Mesenchymal stem cell (in vitro differentiated cells and primary cell): Measurements from ENCODE around the gene PDHA1.

Experiments used
- DNase-seq: peaks from one replicate; pipeline ENCODE4 v3.0.0-alpha.2; 2013
- H2AFZ ChIP-seq: one replicate; pipeline ENCODE4 v1.6.1; 2013; ENCODE audit warnings: low read depth, mild to moderate bottlenecking, control low read depth, inconsistent platforms, low read length, moderate library complexity
- H2AK5ac ChIP-seq: 2 replicates; pipeline ENCODE4 v1.6.1; 2013; ENCODE audit warnings: low read length, moderate library complexity, mild to moderate bottlenecking, inconsistent platforms; ENCODE audit not compliant: severe bottlenecking
- H2BK120ac ChIP-seq: one replicate; pipeline ENCODE4 v1.6.1; 2013; ENCODE audit warnings: low read depth, mild to moderate bottlenecking, inconsistent platforms, low read length, moderate library complexity
- H2BK12ac ChIP-seq, 2 experiments: one replicate each; pipeline ENCODE4 v1.6.1; 2013; ENCODE audit warnings: inconsistent platforms in 2 of 2, low read length in 2 of 2, mild to moderate bottlenecking in 2 of 2, moderate library complexity in 2 of 2, control low read depth in 1 of 2
- H2BK15ac ChIP-seq: one replicate; pipeline ENCODE4 v1.6.1; 2013; ENCODE audit warnings: mild to moderate bottlenecking, low read depth, inconsistent platforms; ENCODE audit not compliant: poor library complexity, severe bottlenecking
- H2BK5ac ChIP-seq: 2 replicates; pipeline ENCODE4 v1.6.1; 2013; ENCODE audit warnings: low read depth, mild to moderate bottlenecking, low read length, control low read depth, inconsistent platforms; ENCODE audit not compliant: poor library complexity, severe bottlenecking
- H3K14ac ChIP-seq, 2 experiments: one replicate each; pipeline ENCODE4 v1.6.1; 2013; ENCODE audit warnings: inconsistent platforms in 2 of 2, low read length in 2 of 2, control low read depth in 1 of 2, mild to moderate bottlenecking in 1 of 2, moderate library complexity in 1 of 2
- H3K18ac ChIP-seq, 2 experiments: one replicate each; pipeline ENCODE4 v1.6.1; 2013; ENCODE audit warnings: inconsistent platforms in 2 of 2, low read length in 2 of 2, control low read depth in 1 of 2, low read depth in 1 of 2, mild to moderate bottlenecking in 1 of 2
- H3K23ac ChIP-seq, 2 experiments: one replicate each; pipeline ENCODE4 v1.6.1; 2013; ENCODE audit warnings: inconsistent platforms in 2 of 2, low read length in 2 of 2, mild to moderate bottlenecking in 2 of 2, moderate library complexity in 2 of 2, control low read depth in 1 of 2
- H3K27ac ChIP-seq: 2 replicates; pipeline ENCODE4 v1.5.1; 2013; ENCODE audit warnings: mild to moderate bottlenecking, moderate library complexity, low read length, control low read depth, inconsistent platforms; ENCODE audit not compliant: poor library complexity, severe bottlenecking
- H3K27me3 ChIP-seq, 2 experiments: 2 replicates each; pipeline versions ENCODE4 v1.6.1 to v1.7.0; 2013; ENCODE audit warnings: low read length in 2 of 2, mild to moderate bottlenecking in 2 of 2, moderate library complexity in 2 of 2, control low read depth in 1 of 2, inconsistent platforms in 1 of 2; ENCODE audit not compliant: control insufficient read depth in 1 of 2, insufficient read depth in 1 of 2
- H3K36me3 ChIP-seq, 2 experiments: 2 replicates each; pipeline versions ENCODE4 v1.6.1 to v1.7.0; 2013; ENCODE audit warnings: low read length in 2 of 2, control low read depth in 1 of 2, inconsistent platforms in 1 of 2, low read depth in 1 of 2, mild to moderate bottlenecking in 1 of 2; ENCODE audit not compliant: insufficient read depth in 2 of 2, control insufficient read depth in 1 of 2
- H3K4ac ChIP-seq, 2 experiments: one replicate each; pipeline ENCODE4 v1.6.1; 2013; ENCODE audit warnings: inconsistent platforms in 2 of 2, low read length in 2 of 2, mild to moderate bottlenecking in 2 of 2, moderate library complexity in 2 of 2, control low read depth in 1 of 2, low read depth in 1 of 2
- H3K4me1 ChIP-seq: 2 replicates; pipeline ENCODE4 v1.6.1; 2013; ENCODE audit warnings: low read depth, low read length, control low read depth; ENCODE audit not compliant: control insufficient read depth, insufficient read depth
- H3K4me2 ChIP-seq: 2 replicates; pipeline ENCODE4 v1.6.1; 2013; ENCODE audit warnings: low read length, mild to moderate bottlenecking, inconsistent platforms; ENCODE audit not compliant: poor library complexity, severe bottlenecking
- H3K4me3 ChIP-seq, 2 experiments: 2 replicates each; pipeline versions ENCODE4 v1.5.1 to v1.7.0; 2013; ENCODE audit warnings: low read length in 2 of 2, mild to moderate bottlenecking in 2 of 2, control low read depth in 1 of 2, low read depth in 1 of 2; ENCODE audit not compliant: insufficient read depth in 1 of 2
- H3K79me1 ChIP-seq: replicated peaks from 2 replicates; pipeline ENCODE4 v1.6.1; 2013; ENCODE audit warnings: mild to moderate bottlenecking, control low read depth, low read length, inconsistent platforms; ENCODE audit not compliant: poor library complexity, severe bottlenecking
- H3K9ac ChIP-seq: 2 replicates; pipeline ENCODE4 v1.7.0; 2013; ENCODE audit warnings: mild to moderate bottlenecking, low read length, moderate library complexity
- H3K9me3 ChIP-seq: 2 replicates; pipeline ENCODE4 v1.7.0; 2013; ENCODE audit warnings: mild to moderate bottlenecking, low read length; ENCODE audit not compliant: control insufficient read depth
- H4K8ac ChIP-seq: one replicate; pipeline ENCODE4 v1.6.1; 2013; ENCODE audit warnings: inconsistent platforms, mild to moderate bottlenecking, low read length, moderate library complexity
- H4K91ac ChIP-seq: one replicate; pipeline ENCODE4 v1.6.1; 2013; ENCODE audit warnings: mild to moderate bottlenecking, low read length, inconsistent platforms
- WGBS: methylation state at CpG from one replicate; pipeline ENCODE4 v1.1.7; 2013; ENCODE audit warnings: mixed read lengths; 5-methylcytosine and 5-hydroxymethylcytosine counted together

The PDHA1 gene

GRCh38 chrX:19382555-19383145 is 38.9 kb downstream of the PDHA1 start:
- Histone ChIP-seq H2AK5ac (no peak overlapping the region), H3K23ac (no peak overlapping the region), H3K79me1 (no peaks in the 10 kb centered on the region), H3K18ac (no peak overlapping the region), H2BK5ac (no peak overlapping the region), H3K4me1 (no peaks in the 10 kb centered on the region), H2AFZ (no peak overlapping the region), H3K4me2 (no peak overlapping the region), H2BK120ac (no peak overlapping the region), H4K8ac (no peak overlapping the region), H3K9ac (no peak overlapping the region), H2BK12ac (no peak overlapping the region), H3K9me3 (peaks cover 6% of the 10 kb centered on the region), H4K91ac (no peak overlapping the region), H3K27ac (no peak overlapping the region), H3K27me3 (peaks cover 0 to 17% of the 10 kb centered on the region in 2 experiments), H3K14ac (no peak overlapping the region), H3K4me3 (no peak overlapping the region), H3K4ac (no peak overlapping the region), H2BK15ac (no peak overlapping the region), H3K36me3 (no peaks in the 10 kb centered on the region)
- 41% methylated on average over 12 of the region's 16 CpGs for WGBS
- DNase-seq, result peak; percentile 33

DNA sequence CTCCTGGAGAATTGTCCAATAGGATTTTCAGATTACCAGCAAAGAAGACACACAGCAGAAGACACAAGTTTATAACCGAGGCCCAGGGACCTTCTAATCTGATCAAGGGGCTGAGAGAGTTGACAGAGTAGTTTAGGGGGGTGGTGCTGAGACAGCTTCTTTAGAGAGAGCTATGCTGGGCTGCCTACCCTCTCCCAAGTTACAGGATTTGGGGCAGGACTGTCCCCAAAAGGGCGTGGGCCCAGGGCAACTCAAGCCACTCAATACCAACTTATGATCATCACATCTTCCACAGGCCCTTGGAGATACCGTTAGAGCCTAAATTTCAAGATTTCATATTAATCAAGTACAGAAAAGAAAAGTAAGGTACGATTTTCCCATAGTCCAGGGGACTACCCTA is 43.0 kb downstream of the PDHA1 start:
- Histone ChIP-seq H3K14ac (no peak overlapping the region), H2BK120ac (no peak overlapping the region), H2AK5ac (no peak overlapping the region), H2BK5ac (no peak overlapping the region), H2BK15ac (no peak overlapping the region), H3K4ac (no peak overlapping the region), H4K8ac (no peak overlapping the region), H3K23ac (no peak overlapping the region), H3K36me3 (no peaks in the 10 kb centered on the region), H2AFZ (no peak overlapping the region), H3K4me3 (no peak overlapping the region), H3K4me2 (no peak overlapping the region), H3K79me1 (no peaks in the 10 kb centered on the region), H3K27me3 (peaks cover 0 to 22% of the 10 kb centered on the region in 2 experiments), H3K4me1 (no peaks in the 10 kb centered on the region), H3K27ac (no peak overlapping the region), H3K9ac (no peak overlapping the region), H4K91ac (no peak overlapping the region), H3K18ac (no peak overlapping the region), H2BK12ac (no peak overlapping the region), H3K9me3 (peaks cover 6% of the 10 kb centered on the region)
- DNase-seq, result no peak
- WGBS, result 64% methylated on average over 1 of the region's 4 CpGs

DNA sequence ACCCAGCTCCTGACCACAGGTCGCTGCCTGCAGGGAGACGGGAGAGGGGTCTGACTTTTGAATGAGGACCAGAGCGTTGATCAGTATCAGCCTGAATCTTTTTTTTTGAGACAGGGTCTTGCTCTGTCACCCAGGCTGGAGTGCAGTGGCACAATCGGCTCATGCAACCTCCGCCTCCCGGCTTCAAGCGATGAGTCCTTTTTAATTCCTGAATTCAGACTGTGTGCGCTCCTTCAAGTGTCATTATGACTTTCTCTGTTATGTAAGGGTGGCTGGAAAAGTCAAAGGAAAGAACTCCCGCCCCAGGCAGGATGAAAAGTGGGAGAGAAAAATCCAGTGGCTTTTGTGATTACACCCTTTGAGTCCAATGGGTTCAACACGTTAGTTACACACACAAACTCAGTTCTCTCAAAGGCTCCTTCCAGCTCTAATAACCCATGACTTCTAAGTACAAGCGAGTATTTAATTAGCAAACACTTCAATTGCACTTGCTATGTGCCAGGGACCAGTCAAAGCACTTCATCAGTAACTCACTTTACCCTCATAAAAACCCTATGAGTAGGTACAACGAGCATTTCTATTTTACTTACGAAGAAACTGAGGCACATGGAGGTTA is 44.4 kb downstream of the PDHA1 start:
- Histone ChIP-seq H3K9me3 (peaks cover 6% of the 10 kb centered on the region), H2BK5ac (no peak overlapping the region), H3K79me1 (no peaks in the 10 kb centered on the region), H3K4me3 (no peak overlapping the region), H3K18ac (no peak overlapping the region), H2BK15ac (no peak overlapping the region), H4K8ac (no peak overlapping the region), H3K27ac (no peak overlapping the region), H2BK120ac (no peak overlapping the region), H3K27me3 (peaks cover 0 to 26% of the 10 kb centered on the region in 2 experiments), H2AK5ac (no peak overlapping the region), H3K4me1 (no peaks in the 10 kb centered on the region), H3K4me2 (no peak overlapping the region), H4K91ac (no peak overlapping the region), H3K14ac (no peak overlapping the region), H3K36me3 (no peaks in the 10 kb centered on the region), H3K4ac (no peak overlapping the region), H3K23ac (no peak overlapping the region), H2BK12ac (no peak overlapping the region), H3K9ac (no peak overlapping the region), H2AFZ (no peak overlapping the region)
- 78% methylated on average over 12 of the region's 13 CpGs for WGBS
- no peak for DNase-seq

DNA sequence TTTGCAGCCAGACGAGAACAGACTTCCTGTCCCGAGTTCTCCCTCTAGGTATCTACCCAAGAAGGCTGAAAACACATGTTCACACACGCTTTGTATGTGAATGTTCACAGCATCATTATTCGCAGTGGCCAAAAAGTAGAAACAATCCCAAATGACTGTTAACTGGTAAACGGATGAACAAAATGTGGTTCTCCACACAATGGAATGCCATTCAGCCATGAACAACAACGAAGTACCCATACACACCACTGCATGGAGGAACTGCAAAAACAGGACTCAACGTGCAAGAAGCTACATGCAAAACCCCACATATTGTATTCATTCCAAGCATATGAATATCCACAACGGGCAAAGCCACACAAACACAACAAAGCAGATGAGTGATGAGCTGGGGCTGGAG is 45.0 kb downstream of the PDHA1 start:
- DNase-seq, result no peak
- Histone ChIP-seq H2BK5ac (no peak overlapping the region), H3K14ac (no peak overlapping the region), H4K91ac (no peak overlapping the region), H2BK15ac (no peak overlapping the region), H3K4ac (no peak overlapping the region), H3K4me1 (no peaks in the 10 kb centered on the region), H3K9ac (no peak overlapping the region), H2AFZ (no peak overlapping the region), H3K18ac (no peak overlapping the region), H3K36me3 (no peaks in the 10 kb centered on the region), H2BK12ac (no peak overlapping the region), H3K23ac (no peak overlapping the region), H3K79me1 (no peaks in the 10 kb centered on the region), H3K27me3 (peaks cover 0 to 24% of the 10 kb centered on the region in 2 experiments), H4K8ac (no peak overlapping the region), H2AK5ac (no peak overlapping the region), H3K27ac (no peak overlapping the region), H3K9me3 (peaks cover 6% of the 10 kb centered on the region), H3K4me3 (no peak overlapping the region), H3K4me2 (no peak overlapping the region), H2BK120ac (no peak overlapping the region)
- 89% methylated on average over 6 of the region's 8 CpGs for WGBS
